ENCODE measurements around the gene NUMBL.
A peak's percentile ranks its signal among the peaks of the same experiment; 100 is the strongest.

The NUMBL gene

GRCh38 chr19:40703029-40703755, 12.7 kb upstream of the NUMBL start:
- no peak for TF ChIP-seq REST (IDR thresholded peaks at IDR 0.05; ENCODE audit: insufficient read depth in 1 of 2, low read depth in 2 of 2, low read length in 2 of 2)
- TF ChIP-seq TAF1 (IDR thresholded peaks at IDR 0.05; ENCODE audit: borderline replicate concordance, insufficient read depth, low read length): no peak
- no peak for TF ChIP-seq FOXP2 (optimal IDR thresholded peaks at IDR 0.05; ENCODE audit: borderline replicate concordance, extremely low read depth, extremely low read length, insufficient read depth)
- no peak for TF ChIP-seq SIN3A (IDR thresholded peaks at IDR 0.05; ENCODE audit: borderline replicate concordance, insufficient read depth, low read length)
- TF ChIP-seq POLR2AphosphoS5 (IDR thresholded peaks at IDR 0.05; ENCODE audit: low read depth, low read length): no peak

GRCh38 chr19:40702337-40703012, 12.0 kb upstream of the NUMBL start:
- TF ChIP-seq SIN3A (IDR thresholded peaks at IDR 0.05; ENCODE audit: borderline replicate concordance, insufficient read depth, low read length) (no peak), FOXP2 (optimal IDR thresholded peaks at IDR 0.05; ENCODE audit: borderline replicate concordance, extremely low read depth, extremely low read length, insufficient read depth) (peak; percentile 66)

- TF ChIP-seq SIN3A (IDR thresholded peaks at IDR 0.05; ENCODE audit: borderline replicate concordance, insufficient read depth, low read length) (no peak), TAF1 (IDR thresholded peaks at IDR 0.05; ENCODE audit: borderline replicate concordance, insufficient read depth, low read length) (no peak), FOXP2 (optimal IDR thresholded peaks at IDR 0.05; ENCODE audit: borderline replicate concordance, extremely low read depth, extremely low read length, insufficient read depth) (no peak), POLR2AphosphoS5 (IDR thresholded peaks at IDR 0.05; ENCODE audit: low read depth, low read length) (no peak), REST (IDR thresholded peaks at IDR 0.05; ENCODE audit: insufficient read depth in 1 of 2, low read depth in 2 of 2, low read length in 2 of 2) (no peak)
Measured at GRCh38 chr19:40701758-40702157, 11.3 kb upstream of the NUMBL start.

- TF ChIP-seq REST (IDR thresholded peaks at IDR 0.05; ENCODE audit: insufficient read depth in 1 of 2, low read depth in 2 of 2, low read length in 2 of 2): no peak
- TF ChIP-seq SIN3A (IDR thresholded peaks at IDR 0.05; ENCODE audit: borderline replicate concordance, insufficient read depth, low read length): no peak
- TF ChIP-seq POLR2AphosphoS5 (IDR thresholded peaks at IDR 0.05; ENCODE audit: low read depth, low read length): no peak
- no peak for TF ChIP-seq FOXP2 (optimal IDR thresholded peaks at IDR 0.05; ENCODE audit: borderline replicate concordance, extremely low read depth, extremely low read length, insufficient read depth)
- no peak for TF ChIP-seq TAF1 (IDR thresholded peaks at IDR 0.05; ENCODE audit: borderline replicate concordance, insufficient read depth, low read length)
Measured at GRCh38 chr19:40700083-40700482, 9.6 kb upstream of the NUMBL start.

- no peak for TF ChIP-seq FOXP2 (optimal IDR thresholded peaks at IDR 0.05; ENCODE audit: borderline replicate concordance, extremely low read depth, extremely low read length, insufficient read depth)
- TF ChIP-seq REST (IDR thresholded peaks at IDR 0.05; ENCODE audit: insufficient read depth in 1 of 2, low read depth in 2 of 2, low read length in 2 of 2): no peak
- TF ChIP-seq POLR2AphosphoS5 (IDR thresholded peaks at IDR 0.05; ENCODE audit: low read depth, low read length): no peak
- no peak for TF ChIP-seq TAF1 (IDR thresholded peaks at IDR 0.05; ENCODE audit: borderline replicate concordance, insufficient read depth, low read length)
- TF ChIP-seq SIN3A (IDR thresholded peaks at IDR 0.05; ENCODE audit: borderline replicate concordance, insufficient read depth, low read length): no peak
Measured at GRCh38 chr19:40697007-40697406, 6.6 kb upstream of the NUMBL start.
